IPS DF 4.7 (cell line): ENCODE results near the gene ARFRP1.
"Not testable (repeated sequence)": the region's sequence is repeated elsewhere in the genome, so short reads cannot be mapped to it uniquely, and the experiment has no call there.

ENCODE experiments used
- DNase-seq: peaks from one replicate; pipeline ENCODE4 v3.0.0-alpha.2; 2013; ENCODE audit warnings: low spot score; ENCODE audit errors: extremely low read depth

The ARFRP1 gene

GRCh38 chr20:63732118-63733095, 24.6 kb upstream of the ARFRP1 start:
- no peak for DNase-seq

GRCh38 chr20:63731410-63731809, 23.6 kb upstream of the ARFRP1 start:
- DNase-seq, result no peak

- DNase-seq, result not testable (repeated sequence)
Observed at GRCh38 chr20:63730189-63730733, 22.5 kb upstream of the ARFRP1 start.

- DNase-seq, result not testable (repeated sequence)
Observed at GRCh38 chr20:63722967-63723622, 15.3 kb upstream of the ARFRP1 start.

- no peak for DNase-seq
Observed at GRCh38 chr20:63718996-63719395, 11.2 kb upstream of the ARFRP1 start.

- no peak for DNase-seq
Observed at GRCh38 chr20:63714858-63715257, 7.1 kb upstream of the ARFRP1 start.

GRCh38 chr20:63712191-63712590, 4.4 kb upstream of the ARFRP1 start:
- no peak for DNase-seq

GRCh38 chr20:63711085-63711645, 3.4 kb upstream of the ARFRP1 start:
- no peak for DNase-seq

- DNase-seq, result no peak
Observed at GRCh38 chr20:63709149-63709527, 1.4 kb upstream of the ARFRP1 start.

- no peak for DNase-seq
Observed at GRCh38 chr20:63708301-63709148, 749 bp upstream of the ARFRP1 start.

GRCh38 chr20:63706852-63707557, 771 bp downstream of the ARFRP1 start:
- no peak for DNase-seq

GRCh38 chr20:63706027-63706695, 1.6 kb downstream of the ARFRP1 start:
- DNase-seq, result no peak

- DNase-seq, result no peak
Observed at GRCh38 chr20:63705232-63706026, 2.3 kb downstream of the ARFRP1 start.

- DNase-seq, result no peak
Observed at GRCh38 chr20:63704749-63705117, 3.0 kb downstream of the ARFRP1 start.

GRCh38 chr20:63703976-63704748, 3.6 kb downstream of the ARFRP1 start:
- DNase-seq, result no peak

GRCh38 chr20:63703471-63703975, 4.3 kb downstream of the ARFRP1 start:
- DNase-seq, result no peak

GRCh38 chr20:63702751-63703470, 4.9 kb downstream of the ARFRP1 start:
- no peak for DNase-seq
